PFSK-1 (cell line): Measurements from ENCODE around the gene ARID3A.

ENCODE experiments used
- POLR2AphosphoS5 ChIP-seq: IDR thresholded peaks from 2 replicates; pipeline ENCODE4 v1.6.1; 2012; ENCODE audit warnings: low read depth, mild to moderate bottlenecking, control low read depth, low read length, moderate library complexity
- SIN3A ChIP-seq: IDR thresholded peaks from 2 replicates; pipeline ENCODE4 v1.6.1; 2012; ENCODE audit warnings: mild to moderate bottlenecking, low read length, moderate library complexity, borderline replicate concordance; ENCODE audit not compliant: insufficient read depth
- TAF1 ChIP-seq: IDR thresholded peaks from 2 replicates; pipeline ENCODE4 v1.6.1; 2012; ENCODE audit warnings: low read length, control low read depth, borderline replicate concordance; ENCODE audit not compliant: insufficient read depth

DNA sequence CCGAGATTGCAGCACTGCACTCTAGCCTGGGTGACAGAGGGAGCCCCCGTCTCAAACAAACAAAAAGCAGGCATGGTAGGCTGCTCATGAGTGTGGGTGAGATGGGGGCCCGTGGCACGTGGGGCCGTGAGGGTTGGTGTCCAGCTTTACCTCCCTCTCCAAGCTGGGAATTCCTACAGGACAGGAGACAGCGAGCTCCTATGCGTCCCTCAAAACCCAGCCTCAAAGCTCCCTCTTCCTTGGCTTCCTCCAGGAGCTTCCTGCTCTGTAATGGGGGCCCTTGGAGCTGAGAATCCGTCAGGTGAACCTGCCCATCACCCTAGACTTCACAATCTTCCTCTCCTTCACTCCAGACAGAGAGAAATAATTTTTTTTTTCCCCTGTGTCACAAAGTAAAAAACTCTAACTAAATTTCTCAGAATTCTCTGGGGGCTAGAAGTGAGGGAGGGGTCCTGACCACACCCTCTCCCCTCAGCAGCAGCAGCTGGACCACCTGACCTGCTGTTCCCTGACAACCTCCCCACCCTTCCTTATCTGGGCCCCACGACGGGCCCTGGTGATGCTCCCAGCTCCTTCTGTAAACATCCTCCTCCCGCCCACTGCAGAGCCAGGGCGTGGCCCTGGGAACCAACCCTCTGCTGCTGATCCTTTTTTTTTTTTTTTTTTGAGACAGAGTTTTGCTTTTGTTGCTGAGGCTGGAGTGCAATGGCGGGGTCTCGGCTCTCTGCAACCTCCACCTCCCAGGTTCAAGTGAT lies 36.2 kb downstream of the ARID3A start:
- TF ChIP-seq TAF1 (no peak), POLR2AphosphoS5 (no peak), SIN3A (no peak)
